ENCODE measurements around the gene GPR21.

DNA sequence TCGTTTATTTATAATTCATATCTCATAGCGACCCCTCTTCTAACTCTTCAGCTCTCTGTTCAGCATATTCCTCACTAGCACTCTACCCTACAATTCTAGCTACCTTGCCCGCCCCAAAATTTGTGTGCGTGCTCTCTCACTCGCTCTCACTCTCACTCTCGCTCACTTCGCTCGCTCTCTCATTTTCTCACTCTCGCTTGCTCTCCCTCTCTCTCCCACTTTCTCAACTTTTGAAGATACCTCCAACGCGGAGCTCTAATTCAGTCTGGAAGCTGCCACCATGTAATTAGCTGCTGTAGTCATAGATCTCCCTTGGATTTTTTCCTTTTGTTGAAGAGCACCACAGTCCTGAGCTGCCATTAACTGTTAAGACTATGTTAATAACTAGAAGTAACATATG is 30.4 kb downstream of the GPR21 start:
- TF ChIP-seq SUZ12 (IDR thresholded peaks at IDR 0.05), result no peak
- no peak for TF ChIP-seq FOXM1 (IDR thresholded peaks at IDR 0.05; ENCODE audit: borderline replicate concordance)
- TF ChIP-seq FOXA1 (IDR thresholded peaks at IDR 0.05), result no peak
- no peak for TF ChIP-seq NFRKB (IDR thresholded peaks at IDR 0.05)

Measured in HEK293T (cell line).